HepG2 (cell line): ENCODE measurements around the gene RNASE7. TPM values are rescaled to one million over a fixed set of nuclear protein-coding genes. Genes with fewer than 3 reads are reported as not detected.

Source experiments
- ASH2L ChIP-seq: fragments of 300-600, 200-600 bp; sonication (generic); IDR thresholded peaks from 2 replicates; pipeline ENCODE4 v1.7.0; 2017; ENCODE audit warnings: low read depth, mild to moderate bottlenecking, moderate library complexity, mixed read lengths, low read length; ENCODE audit not compliant: insufficient read length
- BCL6 ChIP-seq: IDR thresholded peaks from 2 replicates; pipeline ENCODE4 v1.6.1; 2016; ENCODE audit warnings: missing genetic modification reagents, missing compliant biosample characterization
- CENPT ChIP-seq: sonication (generic); formaldehyde crosslinking; IDR thresholded peaks from 2 replicates; pipeline ENCODE4 v1.8.0; 2022; ENCODE audit warnings: low read depth, mild to moderate bottlenecking, moderate library complexity, missing genetic modification reagents
- KLF9 ChIP-seq: IDR thresholded peaks from 2 replicates; pipeline ENCODE4 v1.6.1; 2016; ENCODE audit warnings: low read depth
- MAZ ChIP-seq, 2 experiments: sonication (generic) in 1 of 2; formaldehyde crosslinking in 1 of 2; IDR thresholded peaks; 2 replicates each; pipeline versions ENCODE4 v1.5.0 to v1.6.1; 2012 to 2020; ENCODE audit warnings: low read depth in 2 of 2, mild to moderate bottlenecking in 2 of 2, borderline replicate concordance in 1 of 2, improper control_type of control experiment in 1 of 2, low read length in 1 of 2, missing genetic modification reagents in 1 of 2, moderate library complexity in 1 of 2
- MTA1 ChIP-seq: sonication (generic); formaldehyde crosslinking; IDR thresholded peaks from 2 replicates; pipeline ENCODE4 v1.4.0; 2020; ENCODE audit warnings: missing genetic modification reagents, mild to moderate bottlenecking, borderline replicate concordance
- REST ChIP-seq, 2 experiments: IDR thresholded peaks; 2 replicates each; pipeline ENCODE4 v1.6.1; 2011 to 2012; ENCODE audit warnings: low read length in 2 of 2, borderline replicate concordance in 1 of 2, low read depth in 1 of 2, mild to moderate bottlenecking in 1 of 2, moderate library complexity in 1 of 2
- RFX5 ChIP-seq: IDR thresholded peaks from 2 replicates; pipeline ENCODE4 v1.6.1; 2011; ENCODE audit warnings: low read depth, low read length, improper control_type of control experiment
- SP4 ChIP-seq: sonication (generic); formaldehyde crosslinking; IDR thresholded peaks from 2 replicates; pipeline ENCODE4 v1.8.1; 2023; ENCODE audit warnings: mild to moderate bottlenecking, missing genetic modification reagents
- SRSF4 ChIP-seq: fragments of 200-400 bp; formaldehyde crosslinking; IDR thresholded peaks from one replicate; pipeline ENCODE4 v1.6.1; 2018; ENCODE audit warnings: mild to moderate bottlenecking, low read depth, low read length, moderate library complexity; ENCODE audit not compliant: poor library complexity, severe bottlenecking
- TFDP1 ChIP-seq: IDR thresholded peaks from 2 replicates; pipeline ENCODE4 v1.6.1; 2016; ENCODE audit warnings: missing compliant biosample characterization, missing genetic modification reagents, borderline replicate concordance
- ZBTB33 ChIP-seq: sonication (generic); formaldehyde crosslinking; IDR thresholded peaks from 2 replicates; pipeline ENCODE4 v1.4.0; 2020; ENCODE audit warnings: missing genetic modification reagents
- ZNF280D ChIP-seq: sonication (generic); formaldehyde crosslinking; IDR thresholded peaks from 2 replicates; pipeline ENCODE4 v1.5.1; 2020; ENCODE audit warnings: mild to moderate bottlenecking, missing genetic modification reagents
- ZNF576 ChIP-seq: sonication (generic); formaldehyde crosslinking; IDR thresholded peaks from 2 replicates; pipeline ENCODE4 v1.4.0; 2020; ENCODE audit warnings: mild to moderate bottlenecking, missing genetic modification reagents
- ZNF776 ChIP-seq: sonication (generic); formaldehyde crosslinking; IDR thresholded peaks from 2 replicates; pipeline ENCODE4 v1.4.0; 2020; ENCODE audit warnings: mild to moderate bottlenecking, missing genetic modification reagents
- ZNF879 ChIP-seq: sonication (generic); formaldehyde crosslinking; IDR thresholded peaks from 2 replicates; pipeline ENCODE4 v1.8.1; 2023; ENCODE audit warnings: missing genetic modification reagents
- ZSCAN30 ChIP-seq: sonication (generic); formaldehyde crosslinking; IDR thresholded peaks from 2 replicates; pipeline ENCODE4 v1.5.0; 2020; ENCODE audit warnings: mild to moderate bottlenecking, missing genetic modification reagents
- polyA plus RNA-seq, 8 experiments: library from polyadenylated mRNA; depleted of rRNA in 3 of 8; stranded (reverse) in 7 of 8; unstranded in 1 of 8; fragments of >200 nt; fragmentation: Illumina TruSeq in 4 of 8; extraction: Trizol in 4 of 8; gene quantifications; 2 replicates each; pipeline versions ENCODE4 v1.2.1 to v1.2.3, GENCODE V29; 2011 to 2016; ENCODE audit warnings: low read depth in 4 of 8, missing spikeins in 1 of 8, mixed read lengths in 1 of 8; ENCODE audit not compliant: insufficient read depth in 1 of 8
- total RNA-seq, 5 experiments: library from RNA; depleted of rRNA; stranded (reverse); fragments of >200 nt; fragmentation: Illumina TruSeq; extraction: Trizol; gene quantifications; 2 replicates each; pipeline ENCODE4 v1.2.3, GENCODE V29; 2016; ENCODE audit warnings: low read depth in 1 of 5

Gene RNASE7
- total and polyA plus RNA-seq, 2 of the 13 experiments (the other 11 are each of a cell fraction or from before 2014, with no cell fraction given) = 0.04 TPM; not detected in 1

- TF ChIP-seq REST (IDR thresholded peaks at IDR 0.05; ENCODE audit: borderline replicate concordance in 1 of 2, low read depth in 1 of 2, low read length in 2 of 2) (no peak), SRSF4 (no peak), TFDP1 (CRISPR knock-in tag) (peak; percentile 21; the same call in 1 of the 2 replicates), KLF9 (CRISPR knock-in tag) (no peak), BCL6 (peak; percentile 24; the same call in 1 of the 2 replicates), SP4 (CRISPR knock-in tag) (peak; percentile 42; the same call in 1 of the 2 replicates), CENPT (CRISPR knock-in tag) (no peak), RFX5 (no peak), ZBTB33 (no peak; the same call in 1 of the 2 replicates), MAZ (IDR thresholded peaks at IDR 0.05; ENCODE audit: borderline replicate concordance, low read depth, low read length) (no peak; the same call in 1 of the 2 replicates), MAZ (CRISPR knock-in tag; IDR thresholded peaks at IDR 0.05; ENCODE audit: low read depth) (peak; percentile 57), ZNF576 (no peak), ZNF776 (CRISPR knock-in tag) (peak; percentile 30; the same call in 1 of the 2 replicates), ZNF280D (CRISPR knock-in tag) (no peak; the same call in 1 of the 2 replicates), ZSCAN30 (CRISPR knock-in tag) (no peak), ZNF879 (no peak), MTA1 (CRISPR knock-in tag) (no peak), ASH2L (peak; percentile 59)
Observed at GRCh38 chr14:21068521-21069387, 26.6 kb downstream of the RNASE7 start (continued).
